ENCODE measurements around the gene SYT7.

SYT7 gene

GRCh38 chr11:61498767-61499341 lies 82.0 kb downstream of the SYT7 start:
- no peak overlapping the region for H3K4me3 ChIP-seq (ENCODE audit: low read depth in 1 of 2, low read length in 1 of 2)
- no peaks in the 10 kb centered on the region for H3K36me3 ChIP-seq
- H3K27me3 ChIP-seq, result peaks cover 15% of the 10 kb centered on the region
- H3K9me3 ChIP-seq, result no peaks in the 10 kb centered on the region
- no peak overlapping the region for H3K27ac ChIP-seq
- H3K4me1 ChIP-seq (ENCODE audit: control insufficient read depth in 1 of 2, insufficient read depth in 1 of 2, low read depth in 1 of 2, low read length in 1 of 2), result no peaks in the 10 kb centered on the region
- no peak for TF ChIP-seq CTCF (IDR thresholded peaks at IDR 0.05)

GRCh38 chr11:61497876-61498275 lies 83.0 kb downstream of the SYT7 start:
- no peaks in the 10 kb centered on the region for H3K4me1 ChIP-seq (ENCODE audit: control insufficient read depth in 1 of 2, insufficient read depth in 1 of 2, low read depth in 1 of 2, low read length in 1 of 2)
- no peak for TF ChIP-seq CTCF (IDR thresholded peaks at IDR 0.05)

GRCh38 chr11:61497473-61497872 lies 83.4 kb downstream of the SYT7 start:
- H3K27me3 ChIP-seq, result peaks cover 12% of the 10 kb centered on the region
- H3K27ac ChIP-seq, result no peak overlapping the region

More at GRCh38 chr11:61497876-61498275, 83.0 kb downstream of the SYT7 start:
- no peak overlapping the region for H3K4me3 ChIP-seq (ENCODE audit: low read depth in 1 of 2, low read length in 1 of 2)
- H3K36me3 ChIP-seq, result no peaks in the 10 kb centered on the region
- H3K27me3 ChIP-seq, result peaks cover 15% of the 10 kb centered on the region
- no peak overlapping the region for H3K27ac ChIP-seq
- H3K9me3 ChIP-seq, result no peaks in the 10 kb centered on the region

GRCh38 chr11:61496602-61497400 lies 84.1 kb downstream of the SYT7 start:
- Histone ChIP-seq H3K4me3 (ENCODE audit: low read depth in 1 of 2, low read length in 1 of 2) (no peak overlapping the region), H3K36me3 (no peaks in the 10 kb centered on the region), H3K27me3 (peaks cover 7% of the 10 kb centered on the region), H3K9me3 (no peaks in the 10 kb centered on the region), H3K4me1 (ENCODE audit: control insufficient read depth in 1 of 2, insufficient read depth in 1 of 2, low read depth in 1 of 2, low read length in 1 of 2) (no peaks in the 10 kb centered on the region), H3K27ac (no peak overlapping the region)
- TF ChIP-seq CTCF (IDR thresholded peaks at IDR 0.05), result no peak

More at GRCh38 chr11:61497473-61497872, 83.4 kb downstream of the SYT7 start:
- H3K36me3 ChIP-seq, result no peaks in the 10 kb centered on the region
- no peaks in the 10 kb centered on the region for H3K9me3 ChIP-seq
- H3K4me3 ChIP-seq (ENCODE audit: low read depth in 1 of 2, low read length in 1 of 2), result no peak overlapping the region
- H3K4me1 ChIP-seq (ENCODE audit: control insufficient read depth in 1 of 2, insufficient read depth in 1 of 2, low read depth in 1 of 2, low read length in 1 of 2), result no peaks in the 10 kb centered on the region
- no peak for TF ChIP-seq CTCF (IDR thresholded peaks at IDR 0.05)

GRCh38 chr11:61495801-61496601 lies 84.9 kb downstream of the SYT7 start:
- Histone ChIP-seq H3K36me3 (no peaks in the 10 kb centered on the region), H3K27ac (no peak overlapping the region), H3K4me1 (ENCODE audit: control insufficient read depth in 1 of 2, insufficient read depth in 1 of 2, low read depth in 1 of 2, low read length in 1 of 2) (no peaks in the 10 kb centered on the region), H3K9me3 (no peaks in the 10 kb centered on the region), H3K27me3 (no peaks in the 10 kb centered on the region), H3K4me3 (ENCODE audit: low read depth in 1 of 2, low read length in 1 of 2) (no peak overlapping the region)
- TF ChIP-seq CTCF (IDR thresholded peaks at IDR 0.05), result no peak
